D721Med (cell line): ENCODE measurements around the gene CRIM1.

Experiments used
- DNase-seq: peaks from one replicate; pipeline ENCODE4 v3.0.0; 2011; ENCODE audit warnings: low spot score; ENCODE audit not compliant: insufficient read length
- FAIRE-seq: peaks from 2 replicates; lab custom pipeline; 2011; peaks lifted over from hg19 to GRCh38; lab: Jason Lieb, UNC
- TF ChIP-seq, protein P1 (sequence below): IDR thresholded peaks from 2 replicates; pipeline ENCODE4 v1.5.1; 2012; ENCODE audit warnings: mild to moderate bottlenecking, control low read depth; ENCODE audit not compliant: insufficient read depth; ENCODE audit errors: missing control alignments

The CRIM1 gene

DNA sequence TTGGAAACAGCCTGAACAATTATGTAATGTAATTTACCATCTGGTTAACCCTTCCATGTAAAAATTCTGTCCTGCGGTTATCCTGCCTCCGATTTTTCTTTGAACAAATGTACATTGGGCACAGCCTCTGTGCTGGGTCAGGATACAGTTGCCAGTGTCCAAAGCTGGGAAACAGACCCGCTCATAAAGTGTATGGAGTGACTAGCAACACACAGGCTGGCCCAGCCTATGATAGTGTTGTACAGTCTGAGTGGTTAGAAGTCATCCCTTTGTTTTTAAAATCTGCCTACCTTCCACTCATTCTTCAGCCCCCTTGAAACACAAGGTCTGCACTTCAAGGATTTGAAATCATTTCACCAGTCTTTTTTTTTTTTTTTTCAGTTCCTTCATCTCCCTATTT, 192.3 kb downstream of the CRIM1 start:
- DNase-seq (no peak), FAIRE-seq (no peak)
- TF ChIP-seq, protein P1, sequence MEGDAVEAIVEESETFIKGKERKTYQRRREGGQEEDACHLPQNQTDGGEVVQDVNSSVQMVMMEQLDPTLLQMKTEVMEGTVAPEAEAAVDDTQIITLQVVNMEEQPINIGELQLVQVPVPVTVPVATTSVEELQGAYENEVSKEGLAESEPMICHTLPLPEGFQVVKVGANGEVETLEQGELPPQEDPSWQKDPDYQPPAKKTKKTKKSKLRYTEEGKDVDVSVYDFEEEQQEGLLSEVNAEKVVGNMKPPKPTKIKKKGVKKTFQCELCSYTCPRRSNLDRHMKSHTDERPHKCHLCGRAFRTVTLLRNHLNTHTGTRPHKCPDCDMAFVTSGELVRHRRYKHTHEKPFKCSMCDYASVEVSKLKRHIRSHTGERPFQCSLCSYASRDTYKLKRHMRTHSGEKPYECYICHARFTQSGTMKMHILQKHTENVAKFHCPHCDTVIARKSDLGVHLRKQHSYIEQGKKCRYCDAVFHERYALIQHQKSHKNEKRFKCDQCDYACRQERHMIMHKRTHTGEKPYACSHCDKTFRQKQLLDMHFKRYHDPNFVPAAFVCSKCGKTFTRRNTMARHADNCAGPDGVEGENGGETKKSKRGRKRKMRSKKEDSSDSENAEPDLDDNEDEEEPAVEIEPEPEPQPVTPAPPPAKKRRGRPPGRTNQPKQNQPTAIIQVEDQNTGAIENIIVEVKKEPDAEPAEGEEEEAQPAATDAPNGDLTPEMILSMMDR = no peak

DNA sequence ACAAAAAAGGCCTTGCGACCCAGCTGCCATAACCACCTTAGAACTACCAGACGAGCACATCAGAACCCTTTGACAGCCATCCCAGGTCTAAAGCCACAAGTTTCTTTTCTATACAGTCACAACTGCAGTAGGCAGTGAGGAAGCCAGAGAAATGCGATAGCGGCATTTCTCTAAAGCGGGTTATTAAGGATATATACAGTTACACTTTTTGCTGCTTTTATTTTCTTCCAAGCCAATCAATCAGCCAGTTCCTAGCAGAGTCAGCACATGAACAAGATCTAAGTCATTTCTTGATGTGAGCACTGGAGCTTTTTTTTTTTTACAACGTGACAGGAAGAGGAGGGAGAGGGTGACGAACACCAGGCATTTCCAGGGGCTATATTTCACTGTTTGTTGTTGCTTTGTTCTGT, 193.6 kb downstream of the CRIM1 start:
- DNase-seq (no peak), FAIRE-seq (no peak)
- TF ChIP-seq, protein P1 = no peak

DNA sequence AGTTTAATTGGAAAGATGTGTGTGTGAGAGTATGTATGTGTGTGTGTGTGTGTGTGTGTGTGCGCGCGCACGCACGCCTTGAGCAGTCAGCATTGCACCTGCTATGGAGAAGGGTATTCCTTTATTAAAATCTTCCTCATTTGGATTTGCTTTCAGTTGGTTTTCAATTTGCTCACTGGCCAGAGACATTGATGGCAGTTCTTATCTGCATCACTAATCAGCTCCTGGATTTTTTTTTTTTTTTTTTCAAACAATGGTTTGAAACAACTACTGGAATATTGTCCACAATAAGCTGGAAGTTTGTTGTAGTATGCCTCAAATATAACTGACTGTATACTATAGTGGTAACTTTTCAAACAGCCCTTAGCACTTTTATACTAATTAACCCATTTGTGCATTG, 194.4 kb downstream of the CRIM1 start:
- FAIRE-seq (no peak), DNase-seq (no peak)
- TF ChIP-seq, protein P1 = no peak

DNA sequence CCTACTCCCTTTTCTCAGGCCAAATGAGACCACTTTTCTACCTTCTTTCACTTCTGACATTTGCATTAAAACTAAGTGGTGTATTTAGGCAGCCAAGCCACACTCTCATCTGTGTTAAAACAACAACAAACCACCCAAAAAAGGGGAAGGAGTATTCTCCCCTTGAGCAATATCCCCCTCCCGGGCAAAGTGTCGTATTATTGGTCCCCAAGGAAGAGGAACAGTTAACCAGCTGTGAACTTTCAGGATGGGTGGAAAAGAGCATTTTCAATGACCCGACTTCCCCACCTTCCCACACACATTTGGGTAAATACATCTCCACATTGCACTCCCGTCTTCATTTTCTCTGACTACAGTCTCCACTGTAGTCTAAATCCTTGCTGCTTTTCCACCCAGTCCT, 198.1 kb downstream of the CRIM1 start:
- TF ChIP-seq, protein P1 = no peak
- DNase-seq (no peak), FAIRE-seq (no peak)

DNA sequence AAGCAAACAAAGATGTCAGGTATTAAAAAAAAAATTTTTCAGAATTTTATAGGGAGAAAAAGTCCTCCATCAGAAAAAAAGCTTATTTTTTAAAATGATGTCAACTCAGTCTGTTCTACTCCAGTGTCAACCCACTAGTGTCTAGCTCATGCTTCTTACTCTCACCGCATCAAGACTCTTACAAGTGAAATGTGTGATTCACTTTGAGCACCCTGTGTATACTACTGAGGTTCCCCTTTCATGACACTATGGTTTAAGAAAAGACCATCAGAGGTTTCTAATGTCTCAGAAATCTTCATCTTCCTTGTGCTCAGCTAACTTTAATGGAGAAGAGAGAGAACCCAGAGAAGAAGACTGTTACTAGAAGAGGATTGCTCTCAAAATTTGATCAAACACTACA, 199.0 kb downstream of the CRIM1 start:
- FAIRE-seq = no peak
- no peak for DNase-seq
- TF ChIP-seq, protein P1 = no peak

DNA sequence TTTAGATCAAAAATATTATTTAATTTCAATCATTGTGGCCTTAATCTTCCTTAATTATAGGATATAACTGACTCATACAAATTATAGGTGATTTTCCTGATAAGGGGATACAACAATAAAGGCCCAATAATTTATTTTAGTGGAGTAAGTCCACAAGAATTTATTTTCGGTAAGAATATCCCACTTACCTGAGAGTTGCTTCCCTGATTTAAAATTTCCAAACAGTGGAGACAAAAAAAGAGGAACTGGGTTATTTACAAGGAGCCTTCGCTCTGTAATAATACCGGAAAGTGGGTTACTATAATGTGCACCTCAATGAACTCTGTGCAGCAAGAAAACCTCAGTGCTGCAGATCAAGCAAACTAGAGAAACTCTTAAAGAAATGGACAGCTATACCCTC, 200.2 kb downstream of the CRIM1 start:
- no peak for FAIRE-seq
- TF ChIP-seq, protein P1 = no peak

DNA sequence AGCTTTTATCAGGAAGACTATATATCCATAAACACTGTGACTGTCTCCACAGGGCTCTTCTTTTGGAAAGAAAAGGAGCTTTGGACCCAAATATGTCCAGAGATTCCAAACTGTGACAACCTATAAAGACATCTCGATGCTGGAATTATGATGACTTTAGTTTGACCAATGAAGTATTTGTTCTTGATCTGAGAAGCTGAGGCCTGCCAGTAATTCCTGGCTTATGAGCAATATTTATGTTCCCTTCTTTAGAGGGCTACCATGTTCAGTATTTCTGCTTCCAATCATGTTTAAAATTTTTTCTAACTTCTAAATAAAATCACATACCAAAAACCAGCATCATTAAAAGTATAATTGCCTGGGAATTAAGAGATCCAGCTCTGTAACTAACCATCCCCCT, 201.3 kb downstream of the CRIM1 start:
- no peak for FAIRE-seq
- DNase-seq = no peak

More for the DNA sequence above, 200.2 kb downstream of the CRIM1 start:
- no peak for DNase-seq

More for the DNA sequence above, 201.3 kb downstream of the CRIM1 start:
- TF ChIP-seq, protein P1 = no peak
